Natural killer cell (primary cell): Measurements from ENCODE around the gene TBC1D22A. TPM values are rescaled to one million over a fixed set of nuclear protein-coding genes. Genes with fewer than 3 reads are reported as not detected.
A peak's percentile ranks its signal among the peaks of the same experiment; 100 is the strongest.

Source experiments
- ATAC-seq, 3 donors: fragments of 150-1000 bp in 2 of 3; fragments of 200-7000 bp in 1 of 3; cut with Tn5 transposase; 1 replicate in 1 of 3; 2 replicates in 2 of 3; pipeline ENCODE4 v1.10.0; 2021; ENCODE audit warnings: mild to moderate bottlenecking in 2 of 3, moderate library complexity in 2 of 3
- DNase-seq, 2 donors: peaks; one replicate each; pipeline versions ENCODE4 v3.0.0 to v3.0.0-alpha.2; 2013 to 2021; ENCODE audit warnings: mixed read lengths in 1 of 2
- H3K27ac ChIP-seq: one replicate; pipeline ENCODE4 v1.5.1; 2013; ENCODE audit warnings: mild to moderate bottlenecking, low read length
- H3K27me3 ChIP-seq: one replicate; pipeline ENCODE4 v1.6.1; 2013; ENCODE audit warnings: low read length; ENCODE audit not compliant: control insufficient read depth, insufficient read depth
- H3K36me3 ChIP-seq: one replicate; pipeline ENCODE4 v1.6.1; 2013; ENCODE audit warnings: low read length; ENCODE audit not compliant: control insufficient read depth, insufficient read depth
- H3K4me1 ChIP-seq: one replicate; pipeline ENCODE4 v1.6.1; 2013; ENCODE audit warnings: low read length; ENCODE audit not compliant: control insufficient read depth, insufficient read depth
- H3K4me3 ChIP-seq: one replicate; pipeline ENCODE4 v1.5.1; 2013; ENCODE audit warnings: low read length
- H3K9me3 ChIP-seq: one replicate; pipeline ENCODE4 v1.6.1; 2013; ENCODE audit warnings: low read length; ENCODE audit not compliant: control insufficient read depth, insufficient read depth
- H3K27ac Mint-ChIP-seq, 2 donors: one replicate each; pipeline ENCODE4 v1.8.0; 2022; ENCODE audit warnings: mild to moderate bottlenecking in 2 of 2, mixed read lengths in 2 of 2, moderate library complexity in 1 of 2
- H3K27me3 Mint-ChIP-seq, 2 donors: one replicate each; pipeline ENCODE4 v1.8.0; 2022; ENCODE audit warnings: low read depth in 2 of 2, mixed read lengths in 2 of 2
- H3K36me3 Mint-ChIP-seq: one replicate; pipeline ENCODE4 v1.8.0; 2022; ENCODE audit warnings: mixed read lengths
- H3K4me1 Mint-ChIP-seq, 2 donors: one replicate each; pipeline ENCODE4 v1.8.0; 2022; ENCODE audit warnings: mixed read lengths in 2 of 2
- H3K4me3 Mint-ChIP-seq: one replicate; pipeline ENCODE4 v1.8.0; 2022; ENCODE audit warnings: mild to moderate bottlenecking, moderate library complexity, mixed read lengths
- H3K9me3 Mint-ChIP-seq, 2 donors: one replicate each; pipeline ENCODE4 v1.8.0; 2022; ENCODE audit warnings: mixed read lengths in 2 of 2
- WGBS: methylation state at CpG from one replicate; pipeline ENCODE4 v1.1.7; 2013; ENCODE audit warnings: missing lambda C conversion rate; ENCODE audit not compliant: insufficient coverage; 5-methylcytosine and 5-hydroxymethylcytosine counted together
- intact Hi-C: fragments of 100-400 bp; cut with micrococcal nuclease; formaldehyde crosslinking; loops from one replicate; pipeline ENCODE4 v1.14.2; 2022
- total RNA-seq, 4 donors: library from RNA; stranded (reverse); fragments of 120-200 nt in 1 of 4; gene quantifications; one replicate each; pipeline versions ENCODE4 v1.2.3 to v1.2.4, GENCODE V29; 2013 to 2022
- TF ChIP-seq, protein P1 (sequence below): fragments of 200-600 bp; IDR thresholded peaks from one replicate; pipeline ENCODE4 v1.8.0; 2022; ENCODE audit warnings: antibody characterized with exemption

Gene TBC1D22A
- total RNA-seq, 3 donors from 2014 or later (not counting 1 experiment from before 2014, with no cell fraction given), result 47.4 to 53.7 (median 53.2) TPM

DNA sequence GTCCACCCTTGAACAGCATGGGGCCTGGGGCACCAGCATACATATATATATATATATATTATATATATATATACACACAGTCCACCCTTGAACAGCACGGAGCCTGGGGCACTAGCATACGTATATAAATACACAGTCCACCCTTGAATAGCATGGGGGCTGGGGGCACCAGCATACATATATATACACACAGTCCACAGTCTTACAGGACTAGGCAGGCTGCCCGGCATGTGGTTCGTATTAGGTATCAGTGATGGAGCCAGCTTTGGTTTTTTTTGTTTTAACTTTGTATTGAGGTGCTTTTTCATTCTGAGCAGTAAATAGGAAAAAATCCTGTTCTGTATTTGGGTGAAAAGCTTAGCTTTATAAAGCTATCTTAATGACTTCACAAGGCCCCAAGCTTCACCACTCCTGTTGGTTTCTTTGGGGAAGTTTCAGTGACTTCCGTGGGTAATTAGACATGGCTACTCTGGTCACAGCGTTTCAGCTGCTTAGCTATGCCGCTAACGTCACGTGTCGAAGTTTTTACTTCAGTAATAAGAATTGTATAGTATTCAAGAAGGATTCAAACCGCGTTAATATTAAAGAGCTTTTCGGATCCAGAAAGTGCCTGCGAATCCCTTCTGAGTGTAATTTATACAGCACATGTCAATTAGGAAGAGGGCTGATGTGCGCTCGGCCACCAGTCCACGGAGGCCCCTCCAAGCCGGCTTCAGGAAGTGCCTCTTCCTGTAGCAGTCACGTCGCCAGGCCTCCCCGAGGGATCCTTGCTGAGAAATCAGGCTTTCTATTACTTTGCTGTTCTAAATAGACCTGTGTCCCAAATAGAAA, 179.7 kb downstream of the TBC1D22A start:
- Mint-ChIP-seq H3K27ac (peak overlapping the region; percentile 73 to 83), H3K36me3 (no peaks in the 10 kb centered on the region), H3K4me1 (peaks cover 25 to 32% of the 10 kb centered on the region in 2 donors), H3K9me3 (no peaks in the 10 kb centered on the region), H3K4me3 (peak overlapping the region; percentile 73), H3K27me3 (no peaks in the 10 kb centered on the region)
- Histone ChIP-seq H3K27ac (peak overlapping the region; percentile 40), H3K27me3 (no peaks in the 10 kb centered on the region), H3K4me3 (no peak overlapping the region), H3K4me1 (peaks cover 12% of the 10 kb centered on the region), H3K36me3 (no peaks in the 10 kb centered on the region), H3K9me3 (no peaks in the 10 kb centered on the region)
- DNase-seq (no peak), ATAC-seq (peak in 2 of 3 donors; percentile 63 to 78)
- WGBS, result 34% methylated on average over 21 of the region's 21 CpGs
- intact Hi-C loops, result no loop called here
- TF ChIP-seq, protein P1, sequence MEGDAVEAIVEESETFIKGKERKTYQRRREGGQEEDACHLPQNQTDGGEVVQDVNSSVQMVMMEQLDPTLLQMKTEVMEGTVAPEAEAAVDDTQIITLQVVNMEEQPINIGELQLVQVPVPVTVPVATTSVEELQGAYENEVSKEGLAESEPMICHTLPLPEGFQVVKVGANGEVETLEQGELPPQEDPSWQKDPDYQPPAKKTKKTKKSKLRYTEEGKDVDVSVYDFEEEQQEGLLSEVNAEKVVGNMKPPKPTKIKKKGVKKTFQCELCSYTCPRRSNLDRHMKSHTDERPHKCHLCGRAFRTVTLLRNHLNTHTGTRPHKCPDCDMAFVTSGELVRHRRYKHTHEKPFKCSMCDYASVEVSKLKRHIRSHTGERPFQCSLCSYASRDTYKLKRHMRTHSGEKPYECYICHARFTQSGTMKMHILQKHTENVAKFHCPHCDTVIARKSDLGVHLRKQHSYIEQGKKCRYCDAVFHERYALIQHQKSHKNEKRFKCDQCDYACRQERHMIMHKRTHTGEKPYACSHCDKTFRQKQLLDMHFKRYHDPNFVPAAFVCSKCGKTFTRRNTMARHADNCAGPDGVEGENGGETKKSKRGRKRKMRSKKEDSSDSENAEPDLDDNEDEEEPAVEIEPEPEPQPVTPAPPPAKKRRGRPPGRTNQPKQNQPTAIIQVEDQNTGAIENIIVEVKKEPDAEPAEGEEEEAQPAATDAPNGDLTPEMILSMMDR, result no peak

DNA sequence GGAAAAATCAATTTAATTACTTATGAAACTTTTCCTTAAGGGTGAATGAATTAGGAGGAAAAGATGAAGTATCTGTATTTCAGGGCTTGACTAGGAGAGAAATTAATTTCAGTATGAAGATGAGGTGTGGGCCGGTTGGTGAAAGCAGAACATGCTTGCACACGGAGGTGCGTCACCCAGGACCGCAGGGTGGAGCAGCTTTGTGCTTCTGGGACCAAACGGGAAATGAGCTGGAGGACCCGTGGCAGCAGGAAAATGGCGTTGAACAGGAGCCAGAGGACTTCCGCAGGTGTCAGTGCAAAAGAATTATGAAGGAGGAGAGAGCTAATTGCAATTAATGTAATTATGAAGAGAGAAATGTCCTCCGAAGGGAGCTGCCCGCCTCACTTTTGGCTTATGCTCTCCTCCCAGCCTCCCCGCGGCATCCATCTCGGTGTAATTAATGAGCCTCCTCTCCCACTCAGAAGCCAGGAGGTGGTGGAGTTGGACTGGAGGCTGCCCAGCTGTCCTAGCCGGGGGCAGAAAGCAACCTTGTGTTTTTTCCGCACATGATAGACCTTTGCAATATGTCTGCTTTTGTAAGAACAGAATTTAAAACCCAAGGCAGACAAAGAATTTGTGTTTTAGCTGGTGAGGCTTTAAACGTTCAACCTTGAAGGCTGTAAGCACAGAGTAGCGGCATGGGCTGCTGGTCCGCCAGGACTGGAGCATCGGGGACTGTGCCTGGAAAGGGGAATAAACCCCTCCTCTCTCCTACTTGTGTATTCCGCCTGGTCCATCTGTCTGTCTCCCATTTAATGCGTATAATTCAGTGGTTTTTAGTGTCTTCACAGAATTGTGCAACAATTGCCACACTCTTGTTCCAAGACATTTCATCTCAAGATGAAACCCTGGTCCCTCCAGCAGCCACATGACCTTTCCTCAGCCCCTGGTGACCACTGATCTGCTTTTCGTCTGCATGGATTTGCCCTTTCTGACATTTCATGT, 180.6 kb downstream of the TBC1D22A start:
- Mint-ChIP-seq H3K27ac (peak overlapping the region; percentile 73 to 83), H3K9me3 (no peaks in the 10 kb centered on the region), H3K4me3 (peak overlapping the region; percentile 73), H3K36me3 (no peaks in the 10 kb centered on the region), H3K27me3 (no peaks in the 10 kb centered on the region), H3K4me1 (peaks cover 33 to 38% of the 10 kb centered on the region in 2 donors)
- Histone ChIP-seq H3K9me3 (no peaks in the 10 kb centered on the region), H3K4me3 (no peak overlapping the region), H3K4me1 (peaks cover 12% of the 10 kb centered on the region), H3K27ac (peak overlapping the region; percentile 40), H3K36me3 (no peaks in the 10 kb centered on the region), H3K27me3 (no peaks in the 10 kb centered on the region)
- TF ChIP-seq, protein P1, result no peak
- peak in 2 of 3 donors; percentile 31 to 46 for ATAC-seq
- 65% methylated on average over 22 of the region's 22 CpGs for WGBS
- no peak for DNase-seq
- intact Hi-C loops, result no loop called here

GRCh38 chr22:46945481-46945880, 183.0 kb downstream of the TBC1D22A start:
- intact Hi-C loops, result no loop called here
- TF ChIP-seq, protein P1, result no peak
- Mint-ChIP-seq H3K27me3 (no peaks in the 10 kb centered on the region), H3K4me3 (no peak overlapping the region), H3K9me3 (no peaks in the 10 kb centered on the region), H3K27ac (no peak overlapping the region), H3K4me1 (peaks cover 33 to 41% of the 10 kb centered on the region in 2 donors), H3K36me3 (no peaks in the 10 kb centered on the region)
- 93% methylated on average over 7 of the region's 7 CpGs for WGBS
- Histone ChIP-seq H3K4me1 (peaks cover 12% of the 10 kb centered on the region), H3K27ac (no peak overlapping the region), H3K4me3 (no peak overlapping the region), H3K9me3 (no peaks in the 10 kb centered on the region), H3K27me3 (no peaks in the 10 kb centered on the region), H3K36me3 (peaks cover 6% of the 10 kb centered on the region)
- DNase-seq (no peak), ATAC-seq (no peak)
